Ectodermal cell (in vitro differentiated cells): Measurements from ENCODE around the gene TCF7L2.

Experiments used
- H3K27ac ChIP-seq: 2 replicates; pipeline ENCODE4 v1.7.0; 2013; ENCODE audit warnings: mild to moderate bottlenecking, low read depth, low read length; ENCODE audit not compliant: insufficient read depth, poor library complexity, severe bottlenecking
- H3K27me3 ChIP-seq: 2 replicates; pipeline ENCODE4 v1.7.0; 2013; ENCODE audit warnings: mild to moderate bottlenecking, low read length; ENCODE audit not compliant: insufficient read depth, control insufficient read depth, poor library complexity, severe bottlenecking
- H3K36me3 ChIP-seq: one replicate; pipeline ENCODE4 v1.7.0; 2013; ENCODE audit warnings: low read length; ENCODE audit not compliant: control insufficient read depth, insufficient read depth
- H3K4me1 ChIP-seq: one replicate; pipeline ENCODE4 v1.7.0; 2013; ENCODE audit warnings: low read length; ENCODE audit not compliant: control insufficient read depth, insufficient read depth
- H3K4me3 ChIP-seq: 2 replicates; pipeline ENCODE4 v1.7.0; 2013; ENCODE audit warnings: low read depth, low read length, control low read depth; ENCODE audit not compliant: insufficient read depth
- H3K9me3 ChIP-seq: 2 replicates; pipeline ENCODE4 v1.7.0; 2013; ENCODE audit warnings: mild to moderate bottlenecking, low read length, moderate library complexity; ENCODE audit not compliant: control insufficient read depth
- WGBS, 2 experiments: methylation state at CpG; one replicate each; pipeline ENCODE4 v1.1.7; 2013; ENCODE audit warnings: missing lambda C conversion rate in 2 of 2; 5-methylcytosine and 5-hydroxymethylcytosine counted together

The TCF7L2 gene

GRCh38 chr10:113171662-113172061 lies 221.6 kb downstream of the TCF7L2 start:
- Histone ChIP-seq H3K27ac (no peak overlapping the region), H3K4me1 (peaks cover 21% of the 10 kb centered on the region), H3K27me3 (no peaks in the 10 kb centered on the region), H3K36me3 (no peaks in the 10 kb centered on the region), H3K9me3 (no peaks in the 10 kb centered on the region), H3K4me3 (no peak overlapping the region)
- WGBS, 2 experiments: 94% methylated on average over 11 of the region's 11 CpGs

- Histone ChIP-seq H3K4me3 (no peak overlapping the region), H3K27ac (no peak overlapping the region), H3K4me1 (peaks cover 12% of the 10 kb centered on the region), H3K9me3 (no peaks in the 10 kb centered on the region), H3K36me3 (no peaks in the 10 kb centered on the region), H3K27me3 (no peaks in the 10 kb centered on the region)
- 94 to 95% methylated on average over 3 of the region's 3 CpGs for WGBS, 2 experiments
Observed at GRCh38 chr10:113175176-113175575, 225.1 kb downstream of the TCF7L2 start.

- Histone ChIP-seq H3K4me1 (peaks cover 17% of the 10 kb centered on the region), H3K36me3 (no peaks in the 10 kb centered on the region)
- 86 to 89% methylated on average over 17 of the region's 17 CpGs for WGBS, 2 experiments
Observed at GRCh38 chr10:113175756-113176651, 226.0 kb downstream of the TCF7L2 start.

GRCh38 chr10:113176652-113177155 lies 226.7 kb downstream of the TCF7L2 start:
- Histone ChIP-seq H3K27me3 (no peaks in the 10 kb centered on the region), H3K4me3 (no peak overlapping the region), H3K9me3 (no peaks in the 10 kb centered on the region), H3K4me1 (peaks cover 19% of the 10 kb centered on the region), H3K36me3 (no peaks in the 10 kb centered on the region), H3K27ac (no peak overlapping the region)
- WGBS, 2 experiments: 94% methylated on average over 5 of the region's 5 CpGs

More at GRCh38 chr10:113175756-113176651, 226.0 kb downstream of the TCF7L2 start:
- Histone ChIP-seq H3K4me3 (no peak overlapping the region), H3K27ac (no peak overlapping the region), H3K9me3 (no peaks in the 10 kb centered on the region), H3K27me3 (no peaks in the 10 kb centered on the region)

GRCh38 chr10:113177156-113177935 lies 227.3 kb downstream of the TCF7L2 start:
- H3K27ac ChIP-seq: no peak overlapping the region
- no peaks in the 10 kb centered on the region for H3K27me3 ChIP-seq
- H3K4me3 ChIP-seq: no peak overlapping the region
- WGBS, 2 experiments: 78 to 80% methylated on average over 15 of the region's 16 CpGs
- no peaks in the 10 kb centered on the region for H3K9me3 ChIP-seq
- peaks cover 19% of the 10 kb centered on the region for H3K4me1 ChIP-seq
- H3K36me3 ChIP-seq: no peaks in the 10 kb centered on the region

GRCh38 chr10:113177936-113178335 lies 227.9 kb downstream of the TCF7L2 start:
- Histone ChIP-seq H3K4me3 (no peak overlapping the region), H3K4me1 (peaks cover 19% of the 10 kb centered on the region), H3K9me3 (no peaks in the 10 kb centered on the region), H3K27me3 (no peaks in the 10 kb centered on the region), H3K27ac (no peak overlapping the region), H3K36me3 (no peaks in the 10 kb centered on the region)
- 92 to 93% methylated on average over 11 of the region's 11 CpGs for WGBS, 2 experiments

- 59 to 70% methylated on average over 3 of the region's 3 CpGs for whole genome bisulfite sequencing, 2 experiments
- no peaks in the 10 kb centered on the region for H3K36me3 ChIP-seq
- peaks cover 19% of the 10 kb centered on the region for H3K4me1 ChIP-seq
- H3K27ac ChIP-seq: no peak overlapping the region
- no peak overlapping the region for H3K4me3 ChIP-seq
- H3K27me3 ChIP-seq: no peaks in the 10 kb centered on the region
- no peaks in the 10 kb centered on the region for H3K9me3 ChIP-seq
Observed at GRCh38 chr10:113178771-113179170, 228.7 kb downstream of the TCF7L2 start.

- Histone ChIP-seq H3K36me3 (no peaks in the 10 kb centered on the region), H3K4me1 (peaks cover 19% of the 10 kb centered on the region), H3K27ac (no peak overlapping the region), H3K9me3 (no peaks in the 10 kb centered on the region), H3K4me3 (no peak overlapping the region), H3K27me3 (no peaks in the 10 kb centered on the region)
- WGBS, 2 experiments: 88 to 89% methylated on average over 6 of the region's 6 CpGs
Observed at GRCh38 chr10:113179265-113179664, 229.2 kb downstream of the TCF7L2 start.

- Histone ChIP-seq H3K4me1 (peaks cover 19% of the 10 kb centered on the region), H3K4me3 (no peak overlapping the region), H3K36me3 (no peaks in the 10 kb centered on the region), H3K27me3 (no peaks in the 10 kb centered on the region), H3K27ac (no peak overlapping the region), H3K9me3 (no peaks in the 10 kb centered on the region)
- 94 to 98% methylated on average over 3 of the region's 3 CpGs for WGBS, 2 experiments
Observed at GRCh38 chr10:113179966-113180365, 229.9 kb downstream of the TCF7L2 start.
